A673 (cell line): ENCODE data around the gene MBNL2.

Experiments used
- EZH2 ChIP-seq: fragments of 200-600 bp; sonication (generic); IDR thresholded peaks from 2 replicates; pipeline ENCODE4 v1.6.1; 2017; ENCODE audit warnings: borderline replicate concordance, low read depth, mild to moderate bottlenecking, mixed read lengths, antibody characterized with exemption, low read length; ENCODE audit not compliant: poor library complexity, severe bottlenecking
- TF ChIP-seq, protein P1 (sequence below): fragments of 300-800, 200-600 bp; sonication (generic); conservative IDR thresholded peaks from 2 replicates; pipeline ENCODE4 v1.5.1; 2017; ENCODE audit warnings: low read depth, mild to moderate bottlenecking, antibody characterized with exemption, low read length, moderate library complexity, mixed read lengths

DNA sequence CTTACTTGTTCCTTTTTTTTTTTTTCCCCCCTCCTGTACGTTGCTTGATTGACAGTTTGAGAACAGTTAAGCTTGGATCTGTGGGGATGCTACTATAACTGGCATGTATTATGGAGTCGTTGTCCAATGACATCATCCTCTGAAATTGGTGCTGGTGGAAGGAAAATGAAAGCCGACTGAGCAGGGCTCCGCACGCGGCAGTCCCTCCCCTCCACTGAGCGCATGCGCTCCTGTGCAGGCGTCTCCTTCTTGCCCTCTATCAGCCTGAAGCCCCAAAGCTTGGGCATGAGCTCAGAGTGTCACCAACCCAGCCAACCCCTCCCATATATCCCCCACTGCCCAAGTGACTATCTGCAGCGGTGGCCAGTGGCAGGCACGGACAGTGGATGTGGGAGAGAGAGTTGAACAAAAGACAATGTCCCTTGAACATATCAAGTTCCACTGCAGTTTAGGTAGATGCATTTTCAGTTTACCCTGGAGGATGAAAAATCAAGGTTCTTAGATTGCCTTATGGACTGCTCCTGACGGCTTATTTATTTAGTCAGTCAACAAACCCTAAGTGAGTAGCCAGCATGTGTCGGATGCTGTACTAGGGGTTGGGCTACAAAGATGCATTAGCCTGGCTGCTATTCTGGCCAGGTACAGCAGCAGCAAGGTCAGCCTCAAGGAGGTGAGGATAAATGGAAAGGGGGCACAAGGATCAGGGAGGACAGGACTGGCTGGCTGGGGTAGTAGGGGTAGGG, 20.8 kb downstream of the MBNL2 start:
- TF ChIP-seq, protein P1, sequence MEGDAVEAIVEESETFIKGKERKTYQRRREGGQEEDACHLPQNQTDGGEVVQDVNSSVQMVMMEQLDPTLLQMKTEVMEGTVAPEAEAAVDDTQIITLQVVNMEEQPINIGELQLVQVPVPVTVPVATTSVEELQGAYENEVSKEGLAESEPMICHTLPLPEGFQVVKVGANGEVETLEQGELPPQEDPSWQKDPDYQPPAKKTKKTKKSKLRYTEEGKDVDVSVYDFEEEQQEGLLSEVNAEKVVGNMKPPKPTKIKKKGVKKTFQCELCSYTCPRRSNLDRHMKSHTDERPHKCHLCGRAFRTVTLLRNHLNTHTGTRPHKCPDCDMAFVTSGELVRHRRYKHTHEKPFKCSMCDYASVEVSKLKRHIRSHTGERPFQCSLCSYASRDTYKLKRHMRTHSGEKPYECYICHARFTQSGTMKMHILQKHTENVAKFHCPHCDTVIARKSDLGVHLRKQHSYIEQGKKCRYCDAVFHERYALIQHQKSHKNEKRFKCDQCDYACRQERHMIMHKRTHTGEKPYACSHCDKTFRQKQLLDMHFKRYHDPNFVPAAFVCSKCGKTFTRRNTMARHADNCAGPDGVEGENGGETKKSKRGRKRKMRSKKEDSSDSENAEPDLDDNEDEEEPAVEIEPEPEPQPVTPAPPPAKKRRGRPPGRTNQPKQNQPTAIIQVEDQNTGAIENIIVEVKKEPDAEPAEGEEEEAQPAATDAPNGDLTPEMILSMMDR, result no peak
- no peak for TF ChIP-seq EZH2
